GM19351 (cell line): ENCODE measurements around the gene C10orf71.

ENCODE experiments used
- ATAC-seq: cut with Tn5 transposase; IDR thresholded peaks from one replicate; pipeline ENCODE4 v1.9.1; 2021; ENCODE audit warnings: mild to moderate bottlenecking, moderate library complexity; ENCODE audit not compliant: unreplicated experiment

The C10orf71 gene

DNA sequence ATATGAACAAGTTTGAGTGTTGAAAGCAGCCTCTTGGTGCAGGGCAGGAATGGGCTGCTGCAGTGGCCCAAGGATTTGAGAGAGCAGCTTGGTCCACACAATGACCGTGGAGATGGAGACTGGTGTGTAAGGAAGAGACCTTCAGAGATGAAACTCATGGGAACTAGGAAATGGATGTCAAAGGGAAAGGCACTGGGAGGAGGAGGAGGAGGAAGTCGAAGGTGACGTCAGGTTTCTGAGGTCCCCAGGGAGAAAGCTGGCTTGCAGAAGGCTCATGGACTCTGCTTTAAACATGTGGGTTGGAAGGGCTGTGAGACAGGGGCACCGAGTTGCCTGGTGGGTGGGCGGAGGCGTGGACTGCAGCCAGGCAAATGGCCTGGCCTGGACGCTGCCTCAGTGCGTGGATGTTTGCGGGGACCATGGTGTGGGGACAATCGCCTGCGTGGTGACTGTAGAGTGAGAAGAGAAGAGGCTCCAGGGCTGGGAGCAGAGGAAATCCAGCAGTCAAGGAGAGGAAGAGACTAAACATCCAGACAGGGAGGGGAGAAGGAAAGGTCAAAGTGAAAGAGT lies 14.6 kb downstream of the C10orf71 start:
- ATAC-seq, result no peak

DNA sequence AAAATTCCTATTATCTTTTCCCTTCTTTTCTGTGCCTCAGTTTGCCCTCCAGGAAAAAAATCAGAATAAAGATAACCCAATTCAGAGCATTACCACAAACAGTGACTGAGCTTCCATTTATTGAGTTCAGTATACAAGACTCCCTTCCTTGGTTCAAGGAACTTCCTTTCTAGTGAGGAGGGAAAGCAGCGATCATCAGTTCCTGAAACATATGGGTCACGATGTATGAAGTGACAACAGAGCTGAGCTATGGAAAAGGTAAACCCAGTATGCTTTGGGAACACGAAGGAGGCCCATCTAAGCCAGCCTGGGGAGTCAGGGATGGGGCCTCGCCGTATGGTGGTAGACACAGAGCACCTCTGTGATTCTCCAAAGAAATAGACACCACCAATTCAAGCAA lies 15.8 kb downstream of the C10orf71 start:
- no peak for ATAC-seq

DNA sequence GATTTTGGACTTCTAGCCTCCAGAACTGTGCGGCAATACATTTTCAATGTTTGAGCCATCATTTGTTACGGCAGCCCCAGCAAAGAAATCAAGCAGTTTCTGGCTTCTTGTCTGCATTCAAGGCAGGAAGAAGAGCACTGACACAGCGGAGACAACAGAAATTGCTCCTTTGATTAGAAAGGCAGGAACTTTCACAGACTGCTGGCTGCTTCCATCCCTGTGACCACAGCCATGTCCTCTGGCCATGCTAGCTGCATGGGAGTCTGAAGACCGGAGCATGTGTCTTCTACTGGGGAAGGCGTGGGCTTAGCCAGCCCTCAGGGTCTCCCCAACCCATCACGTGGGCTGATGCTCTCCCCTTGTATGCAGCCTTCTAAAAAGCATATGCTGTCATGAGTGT lies 19.1 kb downstream of the C10orf71 start:
- no peak for ATAC-seq

DNA sequence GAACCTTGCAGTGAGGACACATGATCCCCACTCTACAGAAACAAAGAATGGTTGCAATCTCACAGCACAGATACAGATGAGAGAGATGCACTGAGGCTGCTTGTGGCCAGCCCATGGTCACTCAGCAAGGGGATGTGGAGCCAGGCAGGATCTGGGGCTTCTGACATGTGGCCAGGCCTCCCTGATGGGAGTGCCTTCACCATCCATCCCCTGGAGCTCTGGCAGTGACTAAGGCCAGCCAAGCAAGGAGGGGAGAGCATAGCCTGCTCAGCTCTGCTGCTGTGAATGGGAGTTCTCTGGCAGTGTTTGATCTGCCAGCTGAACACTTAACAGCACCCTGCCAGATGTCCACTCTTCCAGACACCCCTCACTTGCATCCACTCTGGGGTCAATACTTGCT lies 19.8 kb downstream of the C10orf71 start:
- ATAC-seq, result no peak

DNA sequence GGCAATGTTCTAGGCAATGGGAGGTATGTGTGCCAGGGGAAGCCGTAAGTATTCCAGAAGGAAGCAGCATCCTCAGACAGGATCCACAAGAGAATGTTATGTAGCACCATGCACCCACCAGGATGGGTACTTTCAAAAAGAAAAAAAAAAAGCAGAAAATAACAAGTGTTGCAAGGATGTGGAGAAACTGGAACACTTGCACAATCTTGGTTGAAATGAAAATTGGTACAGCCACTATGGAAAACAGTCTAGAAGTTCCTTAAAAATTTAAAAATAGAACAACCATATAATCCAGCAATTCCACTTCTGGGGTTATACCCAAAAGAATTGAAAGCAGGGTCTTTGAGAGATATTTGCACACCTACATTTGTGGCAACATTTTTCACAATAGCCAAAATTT lies 20.2 kb downstream of the C10orf71 start:
- ATAC-seq, result no peak

DNA sequence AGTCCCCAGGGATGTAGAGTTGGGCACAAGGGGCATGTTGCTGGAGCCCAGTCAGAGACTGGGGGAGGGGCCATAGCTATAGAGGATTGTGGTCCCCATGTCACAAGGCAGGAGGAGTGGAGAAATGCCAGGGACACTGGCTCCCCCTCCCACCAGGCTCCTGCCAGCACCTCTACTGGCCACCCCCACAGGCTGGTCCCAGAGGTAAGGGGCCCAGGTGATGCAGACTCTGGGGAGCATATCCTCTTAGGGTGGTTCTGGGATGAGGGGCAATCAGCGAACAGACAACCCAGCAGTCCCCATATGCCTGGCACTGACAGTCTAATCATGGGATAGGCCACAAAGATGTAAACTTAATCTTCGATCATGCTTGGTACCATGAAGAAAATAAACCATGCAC lies 21.2 kb downstream of the C10orf71 start:
- ATAC-seq, result no peak

DNA sequence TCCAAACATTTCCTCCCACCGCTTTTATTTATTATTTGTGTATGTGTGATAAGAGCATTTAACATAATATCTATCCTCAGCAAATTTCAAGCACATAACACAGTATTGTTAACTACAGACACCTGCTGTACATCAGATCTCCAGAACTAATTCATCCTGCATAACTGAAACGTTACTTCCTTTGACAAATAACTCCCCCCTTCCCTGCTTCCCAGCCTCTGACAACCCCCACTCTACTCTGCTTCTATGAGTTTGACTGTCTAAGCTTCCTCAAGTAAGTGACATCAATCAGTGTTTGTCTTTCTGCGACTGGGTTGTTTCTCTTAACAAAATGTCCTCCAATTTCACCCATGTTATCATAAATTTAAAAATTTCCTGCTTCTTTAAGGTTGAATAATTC lies 22.1 kb downstream of the C10orf71 start:
- no peak for ATAC-seq

DNA sequence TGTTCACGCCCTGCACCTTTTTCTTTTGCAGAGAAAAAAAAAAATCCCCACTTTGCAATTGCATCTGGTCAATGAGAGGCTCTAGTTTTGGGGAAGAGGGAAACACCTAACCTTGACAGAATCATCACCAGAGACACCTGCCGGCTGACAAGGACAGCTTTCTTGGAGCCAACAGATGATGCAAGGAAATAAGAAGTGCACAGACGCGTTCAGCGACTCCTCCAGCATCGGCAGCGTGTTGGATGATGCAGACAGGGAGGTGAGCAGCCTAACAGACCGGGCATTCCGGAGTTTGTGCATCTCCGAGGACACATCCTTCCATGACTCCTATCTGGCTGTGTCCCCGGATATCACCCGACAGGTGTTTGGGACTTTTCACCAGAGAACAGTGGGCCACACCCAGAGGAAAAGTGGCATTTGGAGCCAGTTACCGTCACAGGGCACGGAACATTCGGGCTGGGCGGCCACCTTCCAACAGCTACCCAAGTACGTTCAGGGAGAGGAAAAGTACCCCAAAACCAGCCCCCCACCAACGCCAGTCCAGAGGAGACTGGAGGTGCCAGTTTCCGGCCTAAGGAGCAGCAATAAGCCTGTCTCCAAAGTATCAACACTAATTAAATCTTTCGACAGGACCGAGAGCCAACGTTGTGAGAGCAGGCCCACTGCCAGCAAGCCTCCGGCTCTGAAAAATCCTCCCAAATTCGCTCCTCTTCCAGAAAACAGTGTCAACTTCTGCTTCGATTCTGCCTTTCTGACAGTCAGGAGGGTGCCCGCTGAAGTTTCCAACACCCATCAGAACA lies 23.6 kb downstream of the C10orf71 start:
- no peak for ATAC-seq

DNA sequence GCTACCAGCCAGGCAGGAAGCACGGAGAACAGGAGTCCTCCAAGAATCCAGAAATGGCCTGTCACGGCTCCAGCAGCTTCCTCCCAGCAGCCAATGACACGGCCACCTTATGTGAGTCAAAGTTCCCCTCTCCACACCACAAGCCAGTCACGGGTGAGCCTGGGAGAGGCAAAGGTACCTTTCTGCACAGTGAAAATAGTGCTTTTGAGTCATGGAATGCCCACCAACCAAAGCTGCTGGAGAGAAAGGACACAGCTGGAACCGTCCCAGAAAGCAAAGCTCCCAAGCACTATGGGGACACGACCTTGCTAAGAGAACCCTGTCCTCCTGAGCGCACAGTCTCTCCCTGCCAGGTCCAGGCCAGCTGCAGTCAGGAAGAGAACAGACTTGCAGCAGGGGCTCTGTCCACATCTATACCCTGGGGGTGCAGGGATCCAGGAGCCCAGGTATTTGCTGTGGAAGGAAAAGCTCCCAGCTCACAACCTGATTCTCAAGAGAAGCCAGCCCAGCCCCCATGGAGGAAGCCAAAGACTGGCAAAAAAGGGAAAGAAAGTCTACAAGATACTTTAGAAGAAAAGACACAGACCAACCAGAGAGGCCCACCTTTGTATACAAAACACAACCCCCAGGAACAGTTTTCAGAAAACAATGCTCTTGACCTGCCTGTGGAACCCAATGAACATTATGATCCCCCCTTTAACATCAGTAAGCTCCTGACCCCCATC lies 24.4 kb downstream of the C10orf71 start:
- no peak for ATAC-seq

DNA sequence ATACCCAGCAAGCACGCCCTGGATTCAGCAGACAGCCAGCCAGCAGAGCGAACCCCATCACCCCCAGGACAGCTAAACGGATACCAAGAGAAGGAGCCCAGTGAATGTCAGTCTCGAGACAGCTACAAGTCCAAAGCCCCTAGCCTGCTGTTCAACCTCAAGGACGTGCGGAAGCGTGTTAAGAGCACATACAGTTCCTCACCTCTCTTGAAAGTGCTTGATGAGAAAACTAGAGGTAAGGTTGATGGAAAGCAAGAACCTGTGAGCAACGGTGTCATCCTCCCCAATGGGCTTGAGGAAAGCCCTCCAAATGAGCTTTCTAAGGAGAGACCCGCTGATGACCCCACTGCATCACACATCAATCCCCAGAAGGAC lies 24.9 kb downstream of the C10orf71 start:
- ATAC-seq, result no peak

DNA sequence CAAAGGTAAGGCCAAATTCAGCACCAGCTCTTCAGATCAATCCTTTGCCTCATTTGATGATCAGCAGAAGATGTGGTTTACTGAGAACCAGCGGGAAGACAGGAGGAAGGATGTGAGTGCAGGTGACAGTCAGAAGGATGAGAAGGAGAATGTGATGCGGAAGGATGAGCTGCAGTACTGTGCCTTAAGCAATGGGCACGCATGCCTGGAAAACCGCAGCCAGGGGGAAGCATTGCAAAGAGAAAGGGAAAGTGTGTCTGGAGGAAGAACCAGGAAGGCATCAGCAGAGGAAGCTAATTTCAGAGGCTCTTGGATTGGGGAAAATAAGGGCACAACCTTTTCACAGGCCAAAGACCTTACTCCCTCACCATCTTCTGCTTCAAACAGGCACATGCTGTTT lies 25.7 kb downstream of the C10orf71 start:
- ATAC-seq, result no peak

DNA sequence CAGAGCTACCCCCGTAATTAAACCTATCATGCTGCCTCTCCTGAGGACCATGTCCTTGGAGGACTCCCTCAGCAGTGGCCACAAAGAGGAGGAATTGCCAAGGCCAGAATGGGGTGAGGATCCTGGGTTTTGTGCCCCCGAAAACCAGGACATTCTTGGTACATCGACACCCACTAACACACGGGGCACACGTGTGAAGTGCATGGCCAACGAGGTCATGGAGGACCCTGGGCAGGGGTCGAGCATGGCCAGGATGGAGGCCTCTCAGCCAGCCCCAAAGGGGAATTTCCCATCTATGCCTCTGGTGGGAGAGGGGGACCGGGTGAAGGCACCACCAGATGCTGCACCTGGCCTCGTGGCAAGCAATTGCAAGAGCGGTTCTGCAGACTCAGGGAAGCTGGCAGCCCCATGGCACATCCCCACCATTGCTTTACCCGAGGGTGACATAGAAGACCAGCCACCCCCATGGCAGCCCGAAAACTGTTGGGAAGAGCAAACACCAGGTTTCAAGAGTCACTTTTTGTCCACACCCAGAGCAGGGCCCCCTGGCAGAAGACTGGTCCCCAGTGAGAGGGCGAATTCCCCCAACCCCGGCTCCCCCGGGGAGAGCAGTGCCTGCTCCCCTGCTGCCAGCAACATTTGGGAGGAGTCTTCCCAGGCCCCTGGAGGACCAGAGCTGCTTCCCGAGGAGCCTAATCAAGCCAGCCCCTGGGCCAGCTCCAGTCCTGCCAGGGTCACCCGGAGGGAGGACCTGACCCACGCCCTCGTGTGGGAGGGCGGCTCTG lies 26.4 kb downstream of the C10orf71 start:
- no peak for ATAC-seq

DNA sequence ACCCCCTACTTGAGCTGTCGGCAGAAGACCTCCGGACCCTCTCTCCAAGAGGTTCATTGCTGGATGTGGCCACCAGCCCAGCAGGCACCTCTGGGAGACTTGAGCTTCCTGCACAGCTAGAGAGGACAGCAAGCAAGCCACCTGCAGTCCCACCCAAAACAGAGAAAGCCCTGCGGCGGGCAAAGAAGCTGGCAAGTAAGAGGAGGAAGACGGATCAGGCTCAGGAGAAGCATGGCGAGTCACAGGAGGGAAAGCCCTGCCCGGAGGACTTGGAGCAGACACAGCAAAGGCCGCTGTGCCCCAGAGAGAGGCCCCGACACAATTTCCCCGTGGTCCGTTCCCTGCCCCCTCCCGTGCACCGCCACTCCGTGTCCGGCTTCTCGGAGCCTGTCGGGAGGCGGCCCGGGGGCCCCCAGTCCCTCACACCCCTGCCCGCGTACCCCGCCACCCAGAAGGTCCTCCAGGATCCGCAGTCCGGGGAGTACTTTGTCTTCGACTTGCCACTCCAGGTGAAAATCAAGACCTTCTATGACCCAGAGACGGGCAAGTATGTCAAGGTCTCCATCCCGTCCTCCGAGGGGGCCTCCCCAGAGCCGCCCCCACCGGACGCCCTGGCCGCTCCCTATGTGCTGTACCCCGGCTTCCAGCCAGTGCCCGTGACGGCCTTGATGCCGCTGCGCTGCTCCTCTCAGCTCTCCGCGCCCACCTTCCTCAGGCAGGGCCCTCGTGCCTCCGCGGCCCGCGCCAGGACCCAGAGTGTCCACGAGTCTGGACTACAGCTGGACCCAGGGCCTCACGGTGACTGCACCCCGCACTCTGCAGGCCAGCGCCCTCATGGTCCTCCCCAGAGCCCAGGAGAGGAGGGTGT lies 27.2 kb downstream of the C10orf71 start:
- ATAC-seq, result no peak

DNA sequence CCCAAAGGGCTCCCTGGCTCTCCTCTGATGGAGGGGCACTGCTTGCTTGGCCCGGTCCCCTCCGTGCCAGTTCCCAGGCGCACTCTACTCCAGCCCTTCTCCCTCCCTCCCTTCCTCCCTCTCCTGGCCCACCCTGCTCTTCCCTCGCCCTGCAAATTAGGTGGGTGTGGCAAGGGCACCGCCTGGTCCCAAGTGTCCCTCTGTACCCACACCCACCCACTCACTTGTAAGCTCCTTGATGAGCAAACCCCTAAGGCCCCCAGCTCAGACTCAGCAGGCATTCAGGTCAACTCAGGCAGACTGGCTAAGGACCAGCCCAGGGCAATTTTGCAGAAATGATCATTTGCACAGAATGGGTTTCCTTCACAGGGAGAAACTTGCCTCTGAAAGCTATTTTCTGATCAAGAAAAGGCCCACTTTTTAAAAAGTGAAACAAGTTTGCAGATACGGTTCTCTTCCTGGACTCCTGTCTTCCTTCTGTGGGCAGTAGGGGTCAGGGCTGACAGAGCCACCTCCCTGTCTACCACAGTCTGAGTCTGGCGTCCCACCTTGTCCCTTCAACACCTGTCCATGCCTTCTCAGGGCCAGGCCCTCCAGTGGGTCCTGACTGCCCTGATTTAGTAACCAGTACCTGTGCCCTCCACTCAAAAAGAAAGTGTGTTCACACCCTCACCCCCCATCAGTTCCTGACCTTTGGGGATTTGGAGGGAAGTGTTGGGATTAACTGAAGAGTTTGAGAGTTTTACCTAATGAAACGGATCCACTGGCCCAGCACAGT lies 28.3 kb downstream of the C10orf71 start:
- no peak for ATAC-seq

DNA sequence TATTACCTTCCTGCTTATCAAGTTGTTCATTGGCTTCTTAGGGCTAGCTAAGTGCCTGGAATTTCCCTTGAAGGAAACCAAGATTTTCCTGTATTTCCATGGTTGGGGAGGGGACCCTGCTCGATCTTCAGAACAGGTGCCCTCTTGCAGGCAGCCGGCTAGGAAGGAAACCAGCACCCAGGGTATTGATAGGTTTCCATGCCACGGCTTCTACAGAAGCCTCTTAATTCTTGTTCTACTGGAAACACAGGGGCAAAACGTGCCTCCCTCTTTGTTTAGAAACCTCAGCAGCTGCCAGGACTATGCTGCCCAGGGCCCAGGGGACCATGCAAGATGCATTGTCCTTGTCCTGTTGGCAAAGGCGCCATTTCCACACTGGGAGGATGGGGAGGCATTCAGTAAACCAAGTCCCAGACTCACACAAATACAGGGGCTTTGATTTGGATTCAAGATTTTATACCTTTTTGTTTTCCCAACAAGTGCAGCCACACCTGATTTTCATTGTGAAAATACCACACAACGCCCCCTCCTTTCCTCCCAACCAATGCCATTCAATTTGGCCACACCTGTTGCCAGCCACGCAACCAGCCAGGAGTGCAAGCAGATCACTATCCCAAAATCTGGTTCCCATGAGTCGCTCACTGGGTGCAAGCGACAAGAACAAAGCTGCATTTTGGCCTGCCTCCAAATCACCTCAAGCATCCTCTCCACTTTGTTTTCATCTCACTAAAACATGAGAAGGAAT lies 29.6 kb downstream of the C10orf71 start:
- ATAC-seq, result no peak

DNA sequence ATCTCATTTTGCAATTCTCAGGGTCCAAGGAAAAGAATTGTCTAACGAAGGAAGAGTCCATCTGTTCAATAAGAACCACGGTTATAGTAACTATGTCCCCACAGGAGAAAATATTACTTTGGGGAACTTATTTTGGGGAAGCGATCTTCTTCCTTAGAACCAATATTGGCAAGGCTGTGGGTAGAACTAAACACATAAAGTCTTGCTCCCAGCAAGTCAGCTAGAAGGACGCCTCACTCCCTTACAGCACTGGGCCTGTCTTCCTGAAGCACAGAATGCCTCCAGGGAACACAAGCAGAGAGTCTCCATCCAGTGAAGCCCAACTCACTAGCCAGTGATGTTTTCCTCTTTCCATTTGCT lies 30.2 kb downstream of the C10orf71 start:
- ATAC-seq, result no peak

DNA sequence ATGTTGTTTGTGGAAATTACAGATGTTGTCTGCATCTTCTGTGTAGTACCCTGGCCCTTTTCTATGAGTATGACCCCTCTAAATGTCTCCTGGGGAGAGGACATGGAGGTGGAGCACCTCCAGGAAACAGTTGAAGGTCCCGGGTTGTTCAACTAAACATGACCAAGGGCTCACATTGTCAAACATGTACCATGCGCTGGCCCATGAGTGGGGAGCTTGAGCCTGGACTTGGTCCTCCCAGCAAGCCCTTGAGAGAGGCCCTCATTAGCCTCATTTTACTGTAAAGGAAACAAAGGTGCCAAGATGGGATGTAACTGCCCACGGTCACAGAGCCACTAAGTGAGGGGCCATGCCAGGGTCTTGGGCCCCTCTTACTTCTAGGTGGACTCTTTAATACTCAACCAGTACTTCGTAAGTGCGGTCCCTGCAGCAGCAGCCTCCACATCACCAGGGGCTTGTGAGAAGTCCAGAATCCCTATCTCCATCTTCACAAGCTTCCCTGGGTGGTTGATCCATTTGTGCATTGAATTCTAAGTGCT lies 31.2 kb downstream of the C10orf71 start:
- ATAC-seq, result no peak

DNA sequence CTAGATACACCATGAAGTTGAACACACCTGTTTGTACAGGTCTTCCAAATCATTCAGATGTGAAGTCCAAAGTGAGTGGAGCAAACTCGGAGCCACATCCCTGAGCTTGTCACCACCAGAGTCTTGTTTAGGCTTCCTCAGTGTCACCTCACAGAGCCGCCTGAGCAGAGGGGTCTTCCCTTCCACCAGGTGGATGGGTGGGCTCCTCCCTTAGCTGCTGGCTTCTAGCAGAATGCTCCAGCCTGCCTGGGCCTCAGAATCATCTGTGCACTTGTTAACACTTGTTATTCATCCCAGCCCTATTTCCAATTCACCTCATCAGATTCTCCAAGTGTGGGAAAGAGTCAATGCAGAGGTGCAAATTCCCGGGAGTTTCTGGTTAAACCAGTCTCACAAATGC lies 32.5 kb downstream of the C10orf71 start:
- no peak for ATAC-seq

DNA sequence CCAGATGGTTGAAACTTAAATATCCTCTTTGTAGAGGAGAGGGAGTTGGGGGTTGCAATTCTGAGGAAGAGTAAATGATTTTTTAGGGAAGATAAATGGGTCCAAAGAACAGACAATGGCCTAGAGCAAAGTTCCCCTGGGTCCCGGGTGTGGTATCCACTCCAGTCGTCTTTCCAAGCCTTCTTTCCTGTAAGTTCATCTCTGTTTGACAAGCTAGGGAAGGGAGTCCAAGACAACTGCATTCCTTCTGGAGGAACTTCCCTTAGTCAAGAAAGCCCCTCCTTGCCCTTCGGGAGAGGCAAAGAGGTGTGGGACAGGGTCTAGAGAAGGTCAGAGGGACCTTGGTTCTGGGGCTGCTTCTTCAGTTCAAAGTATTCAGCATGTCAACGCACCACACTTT lies 33.4 kb downstream of the C10orf71 start:
- ATAC-seq, result no peak
